GM11168 (cell line): Measurements from ENCODE around the gene GRM4.

Experiments used
- in situ Hi-C: fragments of 300-500 bp; cut with MboI; formaldehyde crosslinking; loops from one replicate; pipeline ENCODE4 v1.12.0; 2022; ENCODE audit warnings: low sequenced_read_pairs; ENCODE audit not compliant: unreplicated experiment

Gene GRM4

DNA sequence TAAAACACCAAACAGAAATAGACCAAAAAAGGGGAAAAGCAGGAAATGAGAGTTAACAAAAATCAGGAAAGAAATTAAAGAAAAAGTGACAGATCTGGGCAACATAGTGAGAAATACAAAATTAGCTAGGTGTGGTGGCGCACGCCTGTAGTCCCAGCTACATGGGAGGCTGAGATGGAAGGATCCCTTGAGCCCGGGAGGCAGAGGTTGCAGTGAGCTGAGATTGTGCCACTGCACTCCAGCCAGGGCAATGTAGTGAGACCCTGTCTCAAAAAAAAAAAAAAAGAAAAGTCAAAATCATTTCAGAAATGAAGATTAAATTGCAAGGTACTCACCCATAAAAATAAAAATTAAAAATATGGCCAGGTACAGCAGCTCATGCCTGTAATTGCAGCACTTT lies 13.0 kb upstream of the GRM4 start:
- in situ Hi-C loops = loop anchor here (10.0 kb wide), 1 partner anchor 104 kb away; no protein-coding TSS in a partner anchor

DNA sequence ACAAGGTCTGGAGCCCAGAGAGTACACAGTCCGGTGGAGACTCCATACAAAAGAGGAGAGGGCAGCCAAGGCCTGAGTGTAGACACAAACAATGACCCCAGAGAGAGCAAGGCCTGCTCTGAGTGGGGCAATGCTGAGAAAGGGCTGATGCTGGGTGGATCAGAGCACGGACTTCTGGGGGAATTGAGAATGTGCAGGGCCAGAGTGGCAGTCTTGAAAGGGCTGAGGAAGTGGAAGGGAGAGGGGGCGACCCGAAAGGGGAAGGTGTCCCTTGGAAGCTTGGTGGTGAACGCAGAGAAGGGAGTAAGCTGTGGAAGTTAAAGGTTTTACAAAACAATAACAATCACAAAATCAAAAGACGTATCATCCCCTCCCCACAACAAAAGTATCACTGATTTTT lies 12.0 kb upstream of the GRM4 start:
- in situ Hi-C loops = loop anchor here (10.0 kb wide), 1 partner anchor 103 kb away; no protein-coding TSS in a partner anchor

DNA sequence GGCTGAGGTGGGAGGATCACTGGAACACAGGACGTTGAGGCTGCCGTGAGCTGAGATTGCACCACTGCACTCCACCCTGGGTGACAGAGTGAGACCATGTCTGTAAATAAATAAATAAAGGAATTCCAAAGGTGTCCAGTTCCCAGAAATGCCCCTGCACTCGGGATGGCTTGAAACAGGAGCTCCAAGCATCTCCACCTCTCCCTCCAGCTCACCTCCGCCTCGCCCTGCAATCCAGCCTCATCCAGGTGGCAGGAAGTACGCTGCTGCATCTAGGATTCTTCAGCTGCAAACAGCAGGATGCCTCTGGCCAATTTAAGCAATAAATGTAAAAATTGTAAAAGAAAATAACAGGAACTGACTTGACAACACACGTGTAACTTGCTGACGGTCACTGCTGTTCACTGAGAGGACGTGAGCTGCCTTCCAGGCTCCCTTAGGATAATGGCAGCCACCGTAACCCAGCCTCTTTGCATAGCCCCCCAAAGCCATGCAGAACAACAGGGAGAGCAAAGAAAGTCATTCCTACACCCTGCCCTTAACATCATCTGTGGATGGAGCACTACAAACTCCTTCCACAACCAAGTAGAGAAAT lies 11.4 kb upstream of the GRM4 start:
- in situ Hi-C loops = loop anchor here (10.0 kb wide), 1 partner anchor 103 kb away; no protein-coding TSS in a partner anchor

DNA sequence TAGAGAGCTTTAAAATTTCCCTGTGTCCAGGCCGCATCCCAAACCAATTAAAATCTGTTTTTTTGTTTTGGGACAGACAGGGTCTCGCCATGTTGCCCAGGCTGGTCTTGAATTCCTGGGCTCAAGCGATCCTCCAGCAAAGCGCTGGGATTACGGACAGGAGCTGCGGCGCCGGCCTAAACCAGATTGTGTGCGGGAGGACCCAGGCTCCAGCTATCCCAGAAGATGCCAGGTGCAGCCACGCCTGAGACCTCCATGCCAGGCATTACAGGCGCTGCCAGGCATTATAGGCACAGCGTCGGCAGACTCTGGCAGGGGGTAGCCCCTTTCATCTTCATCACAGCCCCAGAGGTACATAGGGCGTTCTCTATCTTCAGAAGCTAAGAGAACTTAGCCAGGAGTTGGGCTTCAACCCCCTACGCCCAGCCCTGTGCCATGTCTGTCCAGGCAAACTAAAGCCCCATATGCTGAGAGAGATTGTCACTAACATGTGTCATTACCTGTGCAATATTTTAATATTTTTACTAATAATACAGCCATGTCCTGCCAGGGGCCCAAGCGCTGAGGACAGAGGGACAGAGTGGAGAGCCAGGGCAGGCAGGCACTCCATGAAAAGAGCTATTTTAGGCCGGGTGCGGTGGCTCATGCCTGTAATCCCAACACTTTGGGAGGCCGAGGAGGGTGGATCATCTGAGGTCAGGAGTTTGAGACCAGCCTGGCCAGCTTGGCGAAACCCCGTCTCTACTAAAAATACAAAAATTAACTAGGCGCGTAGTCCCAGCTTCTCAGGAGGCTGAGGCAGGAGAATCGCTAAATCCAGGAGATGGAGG lies 9.8 kb upstream of the GRM4 start:
- in situ Hi-C loops = loop anchor here (10.0 kb wide), 1 partner anchor 101 kb away; no protein-coding TSS in a partner anchor

DNA sequence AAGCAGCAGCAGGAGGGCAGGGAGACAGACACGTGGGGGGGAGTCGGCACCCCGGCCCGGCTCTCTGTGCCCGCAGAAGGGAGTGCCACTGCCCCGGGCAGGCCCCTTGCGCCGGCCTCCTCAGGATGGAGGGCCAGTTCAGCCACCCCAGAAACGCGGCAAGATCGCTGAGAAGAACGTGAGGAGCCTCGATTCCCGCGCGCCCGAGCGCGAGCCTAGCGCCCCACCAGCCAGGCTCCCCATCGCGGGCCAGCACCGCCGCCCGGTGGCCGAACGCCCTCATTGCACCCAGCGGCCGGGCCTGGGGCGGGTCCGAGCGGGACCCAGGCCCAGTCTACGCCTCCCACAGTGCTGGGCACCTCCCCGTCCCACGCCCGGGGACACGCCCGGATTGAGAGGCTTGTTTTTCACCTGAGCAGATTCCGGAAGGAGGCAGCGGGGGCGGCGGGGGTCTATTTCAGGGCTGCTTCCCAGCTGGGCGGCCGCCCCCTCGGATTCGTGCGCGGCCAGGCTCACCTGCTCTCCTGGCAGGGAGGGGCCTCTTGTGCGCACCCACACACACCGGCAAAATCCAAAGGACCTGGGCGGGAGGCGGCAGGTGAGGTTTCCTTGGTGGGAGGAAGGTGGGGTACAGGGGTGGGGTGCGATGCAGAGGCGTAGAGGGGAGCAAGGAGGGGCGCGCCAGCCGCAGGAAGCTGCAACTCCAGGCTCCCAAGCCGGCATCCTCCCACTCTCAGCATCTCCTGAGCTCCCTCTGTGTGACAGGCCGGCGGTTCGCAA lies 9.0 kb upstream of the GRM4 start:
- in situ Hi-C loops = loop anchor here (10.0 kb wide), 1 partner anchor 100 kb away; no protein-coding TSS in a partner anchor

DNA sequence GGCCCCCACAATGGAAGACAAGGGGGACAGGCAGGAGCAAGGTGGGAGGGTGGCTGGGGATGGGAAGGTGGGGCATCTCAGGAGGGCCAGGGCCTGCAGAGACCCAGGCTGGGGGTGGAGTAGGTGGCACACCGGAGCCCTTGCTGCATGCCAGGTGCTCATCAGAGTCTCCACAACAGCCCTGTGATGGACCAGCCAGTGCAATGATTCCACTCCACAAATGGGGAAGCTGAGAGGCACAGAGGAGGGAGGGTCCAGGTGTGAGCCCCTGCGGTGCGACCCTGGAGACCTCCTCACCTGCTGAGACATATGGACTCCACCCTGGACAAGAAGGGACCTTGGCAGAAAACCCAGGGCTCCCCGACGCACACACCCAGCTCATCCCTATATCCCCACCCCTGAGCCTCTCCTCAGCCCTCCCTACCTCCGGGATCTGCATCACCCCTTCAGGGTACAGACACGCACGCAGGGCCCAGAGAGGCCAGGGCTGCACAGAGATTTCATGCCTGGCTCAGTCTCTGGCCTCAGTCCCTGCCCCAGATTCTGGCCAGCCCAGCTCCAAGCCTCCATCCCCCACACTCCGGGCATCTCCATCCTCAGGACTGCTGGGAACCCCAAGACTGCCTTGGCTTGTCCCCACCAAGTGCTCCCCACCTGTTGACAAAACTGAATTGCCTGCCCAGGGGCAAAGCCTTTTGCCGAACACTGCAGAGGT lies 7.1 kb upstream of the GRM4 start:
- in situ Hi-C loops = loop anchor here (10.0 kb wide), 1 partner anchor 98 kb away; no protein-coding TSS in a partner anchor

DNA sequence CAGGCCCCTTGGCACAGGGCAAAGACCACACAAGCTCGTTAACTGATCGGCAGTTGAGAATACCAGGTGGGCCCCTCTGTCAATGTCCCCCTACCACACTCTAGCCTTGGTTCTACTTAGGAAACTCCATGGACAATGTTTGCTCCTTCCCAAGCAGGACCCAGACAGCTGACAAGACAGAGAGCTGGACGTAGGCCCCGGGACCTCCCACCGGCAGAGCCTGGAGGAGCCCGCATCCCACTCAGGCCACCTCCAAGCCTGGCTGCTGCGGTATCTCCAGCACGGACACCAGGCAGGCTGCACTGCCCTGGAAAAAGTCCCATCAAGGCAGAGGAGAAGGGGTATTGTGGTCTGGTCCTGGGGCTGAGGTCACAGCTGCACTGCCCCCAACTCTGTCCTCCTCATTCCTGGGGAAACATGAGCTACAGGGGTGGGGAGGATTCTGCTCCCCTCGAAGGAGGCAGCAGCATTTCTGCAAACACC lies 6.2 kb upstream of the GRM4 start:
- in situ Hi-C loops = loop anchor here (10.0 kb wide), 1 partner anchor 97 kb away; no protein-coding TSS in a partner anchor

DNA sequence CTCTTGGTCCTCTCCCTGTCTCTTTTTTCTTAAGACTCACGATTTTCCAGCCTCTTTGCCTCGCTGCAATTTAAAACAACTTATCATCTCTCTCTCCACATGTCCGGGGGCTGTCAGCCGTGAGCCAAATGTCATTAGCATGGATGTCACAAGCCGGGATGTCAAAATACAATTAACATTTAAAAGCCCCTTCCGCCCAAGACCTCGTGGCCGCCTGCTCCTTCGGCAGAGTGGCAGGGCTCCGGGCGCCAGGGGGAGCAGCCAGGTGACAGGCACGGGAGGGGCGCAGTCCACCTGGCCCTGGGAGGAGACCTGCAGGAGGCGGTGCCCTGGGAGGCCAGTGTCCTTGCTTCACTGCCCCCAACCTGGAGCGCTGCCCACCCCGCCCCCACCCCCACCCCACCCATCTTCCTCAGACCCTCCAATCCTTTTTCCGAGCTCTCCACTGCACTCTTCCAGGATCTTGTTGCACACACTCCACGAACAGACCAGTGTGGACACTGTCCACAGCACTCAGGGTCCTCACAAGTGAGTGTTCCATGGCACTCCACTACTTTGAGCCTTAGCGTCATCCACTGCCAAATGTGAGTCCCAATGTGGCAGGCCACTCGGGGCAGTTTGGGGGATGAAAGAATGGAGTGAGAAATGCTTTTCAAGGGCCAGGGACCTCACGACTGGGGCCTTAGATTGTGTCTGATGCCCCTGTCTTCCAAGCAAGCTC lies 5.6 kb upstream of the GRM4 start:
- in situ Hi-C loops = loop anchor here (10.0 kb wide), 1 partner anchor 97 kb away; no protein-coding TSS in a partner anchor

DNA sequence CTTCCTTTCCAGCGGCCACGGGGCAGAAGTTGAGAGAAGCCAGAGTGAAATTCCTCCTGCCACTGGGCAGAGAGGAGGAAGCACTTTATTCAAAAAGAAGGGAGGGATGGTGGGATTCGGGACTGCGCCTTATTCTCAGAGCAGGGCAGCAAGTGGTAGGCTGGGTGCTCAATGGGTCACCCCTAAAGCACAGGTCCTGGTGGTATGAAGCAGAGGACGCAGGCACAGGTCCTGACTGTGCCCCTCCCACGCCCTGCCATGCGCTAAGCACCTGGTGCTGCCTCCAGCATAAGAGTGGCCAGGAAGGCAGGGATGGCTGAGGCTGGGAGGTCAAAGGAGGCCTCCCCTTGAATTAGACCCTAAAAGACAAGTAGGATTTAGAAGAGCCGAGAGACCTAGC lies 4.9 kb upstream of the GRM4 start:
- in situ Hi-C loops = loop anchor here (10.0 kb wide), 1 partner anchor 96 kb away; no protein-coding TSS in a partner anchor

DNA sequence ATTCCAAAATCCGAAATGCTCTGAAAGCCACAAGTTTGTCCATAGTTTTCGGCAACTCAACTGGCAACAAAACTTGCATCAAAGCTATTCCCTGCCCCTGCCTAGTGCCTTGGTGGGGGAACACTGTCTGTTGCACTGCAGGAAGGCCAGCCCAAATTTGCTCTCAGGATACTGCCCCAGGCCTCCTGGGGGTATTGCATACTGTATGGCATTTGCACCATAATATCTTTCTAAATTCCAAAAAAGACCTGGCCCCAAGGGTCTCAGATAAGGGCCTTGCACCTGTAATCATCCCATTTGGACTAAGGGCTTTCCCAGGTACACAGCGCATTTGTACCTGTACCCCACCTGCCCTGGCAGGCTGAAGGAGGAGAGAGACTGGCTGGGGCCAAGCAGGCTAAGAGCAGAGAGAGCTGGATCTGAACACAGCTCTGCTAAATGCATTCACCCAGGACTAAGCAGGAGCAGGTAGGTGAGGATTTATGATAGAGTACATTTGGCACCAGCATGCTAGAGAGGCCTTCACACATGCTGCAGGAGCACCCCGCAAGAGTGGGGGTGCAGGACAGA lies 4.0 kb upstream of the GRM4 start:
- in situ Hi-C loops = loop anchor here (10.0 kb wide), 1 partner anchor 95 kb away; no protein-coding TSS in a partner anchor

DNA sequence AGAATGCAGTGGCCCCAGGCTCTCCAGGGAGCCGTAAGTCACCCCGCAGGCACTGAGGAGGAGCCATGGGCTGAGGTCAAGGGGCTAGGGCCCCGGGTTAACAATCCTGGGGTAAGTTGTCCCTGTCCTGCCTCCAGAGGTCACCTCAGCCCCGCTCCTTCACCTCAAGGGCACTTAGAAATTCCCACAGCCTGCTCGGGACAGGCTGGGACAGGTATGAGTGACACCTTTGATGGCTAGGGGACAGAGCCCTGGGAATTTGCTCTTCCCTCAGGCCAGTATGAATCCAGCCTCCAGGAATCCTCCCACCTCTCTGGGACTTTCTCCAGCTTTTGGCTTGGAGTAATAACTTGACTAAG lies 3.5 kb upstream of the GRM4 start:
- in situ Hi-C loops = no loop called here

DNA sequence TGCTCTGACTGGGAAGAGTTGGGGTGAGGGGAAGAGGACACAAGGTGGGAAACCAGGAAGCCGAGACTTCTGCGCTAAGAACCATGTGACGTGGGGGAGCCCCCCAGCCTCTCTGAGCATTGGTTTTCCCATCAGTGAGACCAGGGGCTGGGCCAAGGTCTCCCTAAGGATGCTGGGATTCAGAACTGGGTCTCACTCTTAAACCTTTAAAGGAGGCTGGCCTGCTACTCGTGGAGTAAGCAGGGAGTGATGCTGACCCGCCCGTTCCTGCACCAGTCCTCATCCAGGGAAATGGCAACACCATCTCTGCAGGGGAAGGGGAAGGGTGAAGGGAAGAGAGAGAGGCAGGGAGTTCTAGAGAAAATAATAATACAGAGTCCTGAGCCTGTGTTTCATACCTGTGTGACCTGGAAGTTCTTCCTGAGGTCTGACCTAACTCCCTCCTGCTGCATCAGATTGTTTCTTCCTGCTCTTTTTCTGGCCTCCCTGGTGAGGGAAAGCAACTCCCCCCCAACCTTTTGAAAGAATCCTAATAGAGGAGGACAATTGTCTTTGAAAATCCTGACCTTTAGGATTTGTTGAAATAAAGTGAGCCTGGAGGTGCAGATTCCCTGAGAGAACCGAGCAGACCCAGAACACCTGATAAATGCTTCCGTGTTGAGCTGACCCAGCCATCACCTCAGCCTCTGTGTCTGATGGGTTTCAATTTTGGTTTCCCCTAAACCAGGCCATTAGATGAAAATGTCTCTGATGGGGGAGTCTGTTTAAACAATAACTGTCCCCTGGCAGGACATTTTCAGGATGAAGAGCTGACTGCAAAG lies 3.0 kb upstream of the GRM4 start:
- in situ Hi-C loops = no loop called here

DNA sequence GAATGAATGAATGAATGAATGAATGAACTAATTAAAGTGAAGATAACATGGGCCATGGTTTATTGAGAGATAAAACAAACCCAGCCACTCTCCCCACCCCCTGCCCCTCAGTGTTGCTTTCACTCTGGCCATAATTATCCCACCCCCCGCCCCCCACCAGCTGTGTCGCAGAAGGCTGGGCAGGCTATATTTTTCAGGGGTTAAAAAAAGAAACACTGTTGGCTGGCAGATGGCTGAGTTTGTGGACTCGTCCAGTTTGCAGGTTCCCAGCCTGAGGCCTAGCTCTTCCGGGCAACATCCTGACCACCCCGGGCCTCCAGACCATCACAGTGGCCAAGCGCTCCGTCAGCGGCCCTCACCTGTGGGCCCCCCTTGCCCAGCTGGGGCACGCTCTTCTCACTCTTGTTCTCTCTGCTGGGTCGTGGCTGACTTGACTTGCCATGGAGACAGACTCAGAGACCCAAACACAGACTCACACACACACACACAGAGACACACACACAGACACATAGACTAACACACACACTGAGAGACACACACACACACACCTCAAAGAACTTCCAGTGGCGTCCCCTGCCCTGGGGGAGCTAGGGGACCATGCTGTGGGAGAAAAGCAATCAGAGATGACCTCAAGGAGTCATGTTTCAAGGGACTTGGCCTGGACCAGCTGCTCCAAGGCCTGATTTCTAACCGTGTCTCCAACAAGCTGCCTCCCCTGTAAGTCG lies 2.2 kb upstream of the GRM4 start:
- in situ Hi-C loops = no loop called here

DNA sequence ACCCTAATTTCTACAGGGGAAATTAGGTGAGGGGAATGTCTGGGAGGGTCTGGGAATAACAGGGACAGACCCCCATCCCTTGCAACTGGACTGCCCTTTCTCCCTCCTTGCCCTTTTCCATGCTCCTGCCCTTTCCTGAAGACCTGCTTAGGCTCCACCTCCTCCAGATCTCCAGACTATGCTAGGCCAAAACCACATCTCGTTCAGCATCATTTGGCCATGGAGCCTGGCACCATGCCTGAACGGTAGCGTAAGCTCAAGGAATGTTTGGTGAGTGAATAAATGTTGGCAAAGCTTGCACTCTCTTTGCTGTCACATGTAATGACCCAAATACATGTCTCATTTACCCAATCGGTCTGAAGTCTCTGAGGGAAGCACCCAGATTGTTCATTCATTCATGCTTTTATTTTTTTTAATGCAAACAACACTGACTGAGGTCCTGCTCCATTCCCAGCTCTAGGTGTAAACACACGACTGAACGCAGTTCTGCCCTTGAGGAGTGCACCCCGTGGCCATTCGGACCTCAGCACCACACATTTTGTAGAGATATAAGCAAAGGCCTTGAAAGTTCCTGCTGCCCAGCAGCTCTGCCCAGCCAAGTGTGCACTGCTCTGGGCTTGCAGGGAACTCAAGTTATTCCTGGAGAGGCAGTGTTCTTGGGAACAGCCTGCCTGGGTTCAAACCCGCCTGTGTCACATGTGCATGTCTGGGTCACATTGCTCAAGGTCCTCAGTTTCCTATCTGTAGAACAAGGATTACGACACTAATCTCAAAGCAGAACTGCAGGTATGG lies 1.1 kb upstream of the GRM4 start:
- in situ Hi-C loops = no loop called here

DNA sequence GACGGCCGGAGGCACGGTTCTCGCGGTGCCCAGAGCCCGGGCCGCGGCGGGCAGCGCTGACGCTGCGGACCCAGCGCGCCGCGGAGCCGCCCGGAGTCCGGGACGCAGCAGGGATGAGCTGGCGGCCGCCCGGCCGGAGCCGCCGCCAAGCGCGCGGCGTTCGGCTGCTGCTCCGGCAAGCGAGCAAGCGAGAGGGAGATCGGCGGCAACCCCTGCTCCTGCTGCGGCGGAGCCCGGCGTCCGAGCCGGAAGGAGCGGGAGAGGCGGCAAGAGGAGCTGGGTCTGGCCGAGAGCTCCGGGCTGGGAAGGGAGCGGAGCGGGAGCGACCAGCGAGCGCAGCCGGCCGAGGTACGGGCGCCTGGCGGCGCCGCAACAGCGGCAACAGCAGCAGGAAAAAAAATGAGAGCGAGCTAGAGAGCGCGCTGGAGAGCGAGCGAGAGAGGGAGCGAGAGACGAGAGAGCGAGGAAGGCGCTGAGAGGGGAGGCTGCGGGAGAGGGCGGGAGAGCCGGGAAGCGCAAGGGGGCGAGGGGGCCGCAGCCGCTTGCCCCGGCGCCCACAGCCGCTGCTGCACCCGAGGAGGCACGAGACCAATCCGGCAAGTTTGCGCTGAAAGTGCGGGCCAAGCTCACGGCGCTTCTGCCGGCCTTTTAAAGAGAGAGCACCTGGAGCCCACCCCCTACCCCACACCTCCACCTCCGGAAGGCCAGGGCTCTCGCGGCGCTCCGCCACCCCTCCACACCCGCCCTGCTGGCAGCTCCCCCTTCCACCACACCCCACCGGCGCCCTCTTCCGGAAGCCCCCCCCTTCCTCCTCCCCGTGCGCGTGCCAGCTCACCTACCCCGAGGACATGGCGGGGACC lies 496 bp downstream of the GRM4 start:
- in situ Hi-C loops = no loop called here
